Measurements from ENCODE around the gene STPG3.

Gene STPG3

GRCh38 chr9:137244486-137245449, 6.3 kb upstream of the STPG3 start:
- POLR2A ChIA-PET = interaction anchor here (0.7 to 7.4 kb wide), 4 partner anchors 9 to 115 kb away, joined by 3 to 164 read pairs (median 4); partner anchors contain the start of genes NELFB, STPG3 and TOR4A
- DNase-seq (ENCODE audit: low read depth, low spot score) = no peak
- no peak for TF ChIP-seq CTCF (IDR thresholded peaks at IDR 0.05; ENCODE audit: insufficient read depth, low read length, missing control alignments)
- H3K4me3 ChIP-seq (ENCODE audit: low read depth, low read length) = no peak overlapping the region
- CTCF ChIA-PET = interaction anchor here (1.1 to 1.7 kb wide), 2 partner anchors 8 to 10 kb away, joined by 6 to 7 read pairs; partner anchors contain the start of gene NELFB

- TF ChIP-seq CTCF (IDR thresholded peaks at IDR 0.05; ENCODE audit: insufficient read depth, low read length, missing control alignments) = no peak
- no peak for DNase-seq (ENCODE audit: low read depth, low spot score)
- ChIA-PET POLR2A (interaction anchor here (1.1 to 7.4 kb wide), 2 partner anchors 8 to 116 kb away, joined by 3 to 164 read pairs; partner anchors contain the start of genes NELFB and STPG3), CTCF (interaction anchor here (1.1 to 1.7 kb wide), 2 partner anchors 9 kb away, joined by 6 to 7 read pairs; partner anchors contain the start of gene NELFB)
- no peak overlapping the region for H3K4me3 ChIP-seq (ENCODE audit: low read depth, low read length)
These were observed 5.3 kb upstream of the STPG3 start for GRCh38 chr9:137245450-137246421.

- no peak for TF ChIP-seq CTCF (IDR thresholded peaks at IDR 0.05; ENCODE audit: insufficient read depth, low read length, missing control alignments)
- ChIA-PET POLR2A (no interaction called here), CTCF (interaction anchor here (0.8 to 1.4 kb wide), 2 partner anchors 11 to 18 kb away, joined by 3 to 4 read pairs; no protein-coding TSS in a partner anchor)
- no peak for DNase-seq (ENCODE audit: low read depth, low spot score)
- H3K4me3 ChIP-seq (ENCODE audit: low read depth, low read length) = no peak overlapping the region
These were observed 3.8 kb upstream of the STPG3 start for GRCh38 chr9:137247135-137247915.

GRCh38 chr9:137247916-137248175, 3.2 kb upstream of the STPG3 start:
- no peak overlapping the region for H3K4me3 ChIP-seq (ENCODE audit: low read depth, low read length)
- no peak for DNase-seq (ENCODE audit: low read depth, low spot score)
- CTCF ChIA-PET = interaction anchor here (1.4 to 2.3 kb wide), 2 partner anchors 18 to 21 kb away, joined by 4 to 6 read pairs; partner anchors contain the start of gene RNF224
- TF ChIP-seq CTCF (IDR thresholded peaks at IDR 0.05; ENCODE audit: insufficient read depth, low read length, missing control alignments) = no peak
- POLR2A ChIA-PET = no interaction called here

- H3K4me3 ChIP-seq (ENCODE audit: low read depth, low read length) = no peak overlapping the region
- ChIA-PET CTCF (interaction anchor here (1.2 to 2.7 kb wide), 3 partner anchors 13 to 121 kb away, joined by 3 to 15 read pairs (median 6); partner anchors contain the start of gene RNF224), POLR2A (interaction anchor here (1.8 to 6.8 kb wide), 2 partner anchors 8 to 9 kb away, joined by 15 to 164 read pairs; partner anchors contain the start of gene TUBB4B)
- TF ChIP-seq CTCF (IDR thresholded peaks at IDR 0.05; ENCODE audit: insufficient read depth, low read length, missing control alignments) = no peak
- DNase-seq (ENCODE audit: low read depth, low spot score) = no peak
These were observed 525 bp upstream of the STPG3 start for GRCh38 chr9:137250329-137251193.
